K562 (cell line): Measurements from ENCODE around the gene KRTAP4-5. TPM values are rescaled to one million over a fixed set of nuclear protein-coding genes. Genes with fewer than 3 reads are reported as not detected.

Experiments used
- ATAC-seq: fragments of 200-7000 bp; cut with Tn5 transposase; 3 replicates; pipeline ENCODE4 v1.9.1; 2020; ENCODE audit warnings: moderate library complexity
- BruUV-seq: library from RNA; stranded (reverse); fragments of 400-500 nt; replicated peaks from 2 replicates; lab custom pipeline; 2021; lab: Mats Ljungman, UMichigan
- CTCF ChIA-PET: fragments of 300-600 bp; formaldehyde crosslinking; extraction: SDS; loops from one replicate; lab custom pipeline; 2021; ENCODE audit warnings: low intra/inter-chr PET ratio; lab: Yijun Ruan, JAX
- POLR2A ChIA-PET: fragments of 300-600, 350-650 bp; sonication (Branson Sonifier 250); formaldehyde crosslinking; extraction: SDS; loops from one replicate; lab custom pipeline; 2021; ENCODE audit warnings: antibody characterized with exemption, inconsistent platforms; lab: Yijun Ruan, JAX
- DNase-seq, 4 experiments: peaks; one replicate each; pipeline versions ENCODE4 v3.0.0 to v3.0.0-alpha.2; 2011 to 2018; ENCODE audit warnings: low spot score in 3 of 4, mixed read lengths in 3 of 4; ENCODE audit errors: extremely low read depth in 1 of 4
- FAIRE-seq: peaks from 2 replicates; lab custom pipeline; 2011; peaks lifted over from hg19 to GRCh38; lab: Jason Lieb, UNC
- H2AFZ ChIP-seq: 2 replicates; pipeline ENCODE4 v1.6.0; 2011; ENCODE audit warnings: low read depth, low read length, control low read depth, inconsistent platforms
- H3K27ac ChIP-seq: fragments of 200-600 bp; 3 replicates; pipeline ENCODE4 v1.8.0; 2011; ENCODE audit warnings: low read depth, mild to moderate bottlenecking, control low read depth, inconsistent platforms, low read length, moderate library complexity, mixed read lengths; ENCODE audit errors: extremely low read depth
- H3K27me3 ChIP-seq, 2 experiments: fragments of 300-600 bp in 1 of 2; 2 replicates in 1 of 2; 3 replicates in 1 of 2; pipeline versions ENCODE4 v1.6.0 to v1.8.0; 2011; ENCODE audit warnings: inconsistent platforms in 2 of 2, low read length in 2 of 2, mild to moderate bottlenecking in 1 of 2, mixed read lengths in 1 of 2, moderate library complexity in 1 of 2; ENCODE audit not compliant: control insufficient read depth in 2 of 2, insufficient read depth in 2 of 2
- H3K36me3 ChIP-seq: fragments of 300-600 bp; 3 replicates; pipeline ENCODE4 v1.8.0; 2011; ENCODE audit warnings: mild to moderate bottlenecking, low read length, inconsistent platforms; ENCODE audit not compliant: control insufficient read depth, insufficient read depth
- H3K4me1 ChIP-seq, 2 experiments: fragments of 200-600 bp in 1 of 2; replicated peaks in 1 of 2; 2 replicates in 1 of 2; 3 replicates in 1 of 2; pipeline versions ENCODE4 v1.5.1 to v1.8.0; 2011; ENCODE audit warnings: inconsistent platforms in 2 of 2, low read length in 2 of 2, mild to moderate bottlenecking in 1 of 2, mixed read lengths in 1 of 2, moderate library complexity in 1 of 2; ENCODE audit not compliant: control insufficient read depth in 2 of 2, insufficient read depth in 2 of 2
- H3K4me2 ChIP-seq: 2 replicates; pipeline ENCODE4 v1.6.1; 2011; ENCODE audit warnings: low read length, control low read depth, inconsistent platforms, mixed read lengths; ENCODE audit not compliant: insufficient read depth
- H3K4me3 ChIP-seq: fragments of 200-600 bp; sonication (generic), shearing (Covaris generic); 2 replicates; pipeline ENCODE4 v1.5.1; 2016; ENCODE audit warnings: control low read depth, inconsistent platforms
- H3K79me2 ChIP-seq: fragments of 200-600 bp; 3 replicates; pipeline ENCODE4 v1.8.0; 2011; ENCODE audit warnings: low read length, inconsistent platforms; ENCODE audit not compliant: control insufficient read depth, insufficient read depth
- H3K9ac ChIP-seq, 2 experiments: 2 replicates each; pipeline versions ENCODE4 v1.6.0 to v1.6.1; 2011; ENCODE audit warnings: low read depth in 2 of 2, low read length in 2 of 2, control low read depth in 1 of 2, inconsistent platforms in 1 of 2, mild to moderate bottlenecking in 1 of 2, mixed read lengths in 1 of 2; ENCODE audit not compliant: insufficient read depth in 1 of 2
- H3K9me1 ChIP-seq: one replicate; pipeline ENCODE4 v1.6.0; 2011; ENCODE audit warnings: inconsistent platforms, mild to moderate bottlenecking, low read length, moderate library complexity; ENCODE audit not compliant: control insufficient read depth, insufficient read depth
- H3K9me3 ChIP-seq: replicated peaks from 2 replicates; pipeline ENCODE4 v1.5.1; 2011; ENCODE audit warnings: low read depth, low read length, inconsistent platforms; ENCODE audit not compliant: control insufficient read depth, insufficient read depth
- H4K20me1 ChIP-seq: replicated peaks from 2 replicates; pipeline ENCODE4 v1.6.1; 2011; ENCODE audit warnings: low read length, inconsistent platforms, mixed read lengths; ENCODE audit not compliant: control insufficient read depth, insufficient read depth
- ARID1B ChIP-seq: fragments of 450-650 bp; IDR thresholded peaks from 2 replicates; pipeline ENCODE4 v1.6.1; 2016; ENCODE audit warnings: antibody characterized with exemption, mild to moderate bottlenecking, inconsistent platforms
- HSF4 ChIP-seq: fragments of 250-450 bp; sonication (Bioruptor Pico); IDR thresholded peaks from 2 replicates; pipeline ENCODE4 v2.1.2; 2022; ENCODE audit warnings: mild to moderate bottlenecking, moderate library complexity, borderline replicate concordance
- KDM5B ChIP-seq: fragments of 200-600 bp; sonication (generic); IDR thresholded peaks from 2 replicates; pipeline ENCODE4 v1.6.1; 2012; ENCODE audit warnings: low read depth, mild to moderate bottlenecking, moderate library complexity, low read length, control low read depth, inconsistent platforms; ENCODE audit not compliant: insufficient replicate concordance
- MBD1 ChIP-seq: fragments of 250-450 bp; sonication (Bioruptor Pico); IDR thresholded peaks from 2 replicates; pipeline ENCODE4 v1.8.0; 2022; ENCODE audit warnings: inconsistent platforms
- NFATC3 ChIP-seq: fragments of 450-650 bp; IDR thresholded peaks from 2 replicates; pipeline ENCODE4 v1.6.1; 2017; ENCODE audit warnings: mild to moderate bottlenecking
- PTTG1 ChIP-seq: fragments of 450-650 bp; IDR thresholded peaks from 2 replicates; pipeline ENCODE4 v1.6.1; 2016; ENCODE audit warnings: low read depth, mild to moderate bottlenecking, missing genetic modification characterization, missing compliant biosample characterization
- RBBP5 ChIP-seq: fragments of 200-600 bp; sonication (generic); IDR thresholded peaks from 2 replicates; pipeline ENCODE4 v1.6.1; 2012; ENCODE audit warnings: borderline replicate concordance, mild to moderate bottlenecking, low read length, control low read depth, inconsistent platforms; ENCODE audit not compliant: insufficient read depth, poor library complexity, severe bottlenecking
- SREBF1 ChIP-seq: fragments of 150-350 bp; IDR thresholded peaks from 2 replicates; pipeline ENCODE4 v1.6.1; 2014; ENCODE audit warnings: antibody characterized with exemption, low read depth, low read length, borderline replicate concordance
- ZKSCAN1 ChIP-seq: fragments of 150-350 bp; IDR thresholded peaks from 2 replicates; pipeline ENCODE4 v1.6.1; 2016; ENCODE audit warnings: low read depth, low read length
- ZNF24 ChIP-seq: fragments of 450-650 bp; IDR thresholded peaks from 2 replicates; pipeline ENCODE4 v1.6.1; 2016
- WGBS: fragments of 100-300 bp; shearing (Covaris generic); methylation state at CpG from one replicate; pipeline ENCODE4 v1.1.6; 2016; ENCODE audit warnings: low coverage, mixed read lengths; ENCODE audit not compliant: insufficient coverage; ENCODE audit errors: missing lambda C conversion rate; 5-methylcytosine and 5-hydroxymethylcytosine counted together
- in situ Hi-C: fragments of 300-500 bp; cut with MboI; formaldehyde crosslinking; loops from 4 replicates; pipeline ENCODE4 v1.15.0; 2018; ENCODE audit warnings: inconsistent platforms, mixed read lengths
- intact Hi-C: fragments of 100-400 bp; cut with micrococcal nuclease; formaldehyde crosslinking; loops from 2 replicates; pipeline ENCODE4 v1.14.2; 2022
- polyA plus RNA-seq, 8 experiments: library from polyadenylated mRNA; depleted of rRNA in 4 of 8; stranded (reverse) in 5 of 8; unstranded in 3 of 8; fragments of >200 nt; fragmentation: Nextera tagmentation in 2 of 8; fragmentation: Illumina TruSeq in 1 of 8; extraction: Ambion mirVana in 2 of 8; extraction: Trizol in 1 of 8; gene quantifications; 2 replicates each; pipeline versions ENCODE4 v1.2.1 to v1.2.3, GENCODE V29; 2011 to 2014; ENCODE audit warnings: inconsistent platforms in 1 of 8, missing spikeins in 1 of 8
- total RNA-seq, 7 experiments: library from RNA; depleted of rRNA in 6 of 7; stranded (reverse); fragments of >200 nt in 6 of 7; fragmentation: Illumina TruSeq in 2 of 7; extraction: Trizol in 2 of 7; gene quantifications; 2 replicates each; pipeline versions ENCODE4 v1.2.1 to v1.2.3, GENCODE V29; 2011 to 2021; ENCODE audit warnings: low replicate concordance in 1 of 7
- TF ChIP-seq, protein P1 (sequence below): fragments of 250-450 bp; sonication (Bioruptor Pico); IDR thresholded peaks from 2 replicates; pipeline ENCODE4 v1.5.0; 2020; ENCODE audit warnings: mild to moderate bottlenecking, borderline replicate concordance
- TF ChIP-seq, protein P2 (sequence below): sonication (generic); formaldehyde crosslinking; IDR thresholded peaks from 2 replicates; pipeline ENCODE4 v1.8.0; 2022; ENCODE audit warnings: mild to moderate bottlenecking, low read depth, missing genetic modification reagents

The KRTAP4-5 gene
- total and polyA plus RNA-seq, 9 of the 15 experiments (the other 6 are each of a cell fraction or from before 2014, with no cell fraction given) = not detected

- no TSS peak for BruUV-seq
- H3K27me3 ChIP-seq = 0 out of 5 replicates have a peak, but pooled peaks cover 0 to 4% of the 10 kb centered on the region in 2 experiments
These were observed 47.9 kb downstream of the KRTAP4-5 start, which contains the start of gene KRTAP4-16 for GRCh38 chr17:41101586-41102259. Gene KRTAP4-16 (minus strand): TSS chr17:41102209. CDS start chr17:41102209, 0 bp downstream.

More at GRCh38 chr17:41101586-41102259, 47.9 kb downstream of the KRTAP4-5 start, which contains the start of gene KRTAP4-16:
- ChIA-PET CTCF (no interaction called here), POLR2A (interaction anchor here (0.9 kb wide), 1 partner anchor 151 kb away, joined by 4 read pairs; no protein-coding TSS in a partner anchor)
- DNase-seq (no peak), ATAC-seq (no peak), FAIRE-seq (no peak)
- H2AFZ ChIP-seq = no peak within 1 kb of the TSS
- in situ Hi-C loops (no loop called here), intact Hi-C loops (no loop called here)
- no peak within 1 kb of the TSS for H3K27ac ChIP-seq
- no peaks in the 10 kb centered on the region for H3K4me1 ChIP-seq
- H3K4me3 ChIP-seq = no peak within 1 kb of the TSS
- WGBS = 3% methylated on average over 6 of the region's 10 CpGs
- no peaks in the 10 kb centered on the region for H4K20me1 ChIP-seq
- H3K9me1 ChIP-seq = no peaks in the 10 kb centered on the region
- H3K4me2 ChIP-seq = no peak within 1 kb of the TSS
- no peak within 1 kb of the TSS for H3K9ac ChIP-seq
- H3K36me3 ChIP-seq = no peaks in the 10 kb centered on the region
- H3K9me3 ChIP-seq = no peaks in the 10 kb centered on the region
- H3K79me2 ChIP-seq = no peaks in the 10 kb centered on the region
- no peak for TF ChIP-seq KDM5B
- TF ChIP-seq, protein P1, sequence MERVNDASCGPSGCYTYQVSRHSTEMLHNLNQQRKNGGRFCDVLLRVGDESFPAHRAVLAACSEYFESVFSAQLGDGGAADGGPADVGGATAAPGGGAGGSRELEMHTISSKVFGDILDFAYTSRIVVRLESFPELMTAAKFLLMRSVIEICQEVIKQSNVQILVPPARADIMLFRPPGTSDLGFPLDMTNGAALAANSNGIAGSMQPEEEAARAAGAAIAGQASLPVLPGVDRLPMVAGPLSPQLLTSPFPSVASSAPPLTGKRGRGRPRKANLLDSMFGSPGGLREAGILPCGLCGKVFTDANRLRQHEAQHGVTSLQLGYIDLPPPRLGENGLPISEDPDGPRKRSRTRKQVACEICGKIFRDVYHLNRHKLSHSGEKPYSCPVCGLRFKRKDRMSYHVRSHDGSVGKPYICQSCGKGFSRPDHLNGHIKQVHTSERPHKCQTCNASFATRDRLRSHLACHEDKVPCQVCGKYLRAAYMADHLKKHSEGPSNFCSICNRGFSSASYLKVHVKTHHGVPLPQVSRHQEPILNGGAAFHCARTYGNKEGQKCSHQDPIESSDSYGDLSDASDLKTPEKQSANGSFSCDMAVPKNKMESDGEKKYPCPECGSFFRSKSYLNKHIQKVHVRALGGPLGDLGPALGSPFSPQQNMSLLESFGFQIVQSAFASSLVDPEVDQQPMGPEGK (CRISPR knock-in tag) = no peak
- no peak for TF ChIP-seq RBBP5
- TF ChIP-seq MBD1 (CRISPR knock-in tag) = no peak
- TF ChIP-seq HSF4 (CRISPR knock-in tag) = no peak
- no peak for TF ChIP-seq ARID1B
- TF ChIP-seq, protein P2, sequence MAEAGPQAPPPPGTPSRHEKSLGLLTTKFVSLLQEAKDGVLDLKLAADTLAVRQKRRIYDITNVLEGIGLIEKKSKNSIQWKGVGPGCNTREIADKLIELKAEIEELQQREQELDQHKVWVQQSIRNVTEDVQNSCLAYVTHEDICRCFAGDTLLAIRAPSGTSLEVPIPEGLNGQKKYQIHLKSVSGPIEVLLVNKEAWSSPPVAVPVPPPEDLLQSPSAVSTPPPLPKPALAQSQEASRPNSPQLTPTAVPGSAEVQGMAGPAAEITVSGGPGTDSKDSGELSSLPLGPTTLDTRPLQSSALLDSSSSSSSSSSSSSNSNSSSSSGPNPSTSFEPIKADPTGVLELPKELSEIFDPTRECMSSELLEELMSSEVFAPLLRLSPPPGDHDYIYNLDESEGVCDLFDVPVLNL (CRISPR knock-in tag) = no peak
- TF ChIP-seq ZKSCAN1 = no peak
- no peak for TF ChIP-seq NFATC3
- no peak for TF ChIP-seq SREBF1
- TF ChIP-seq ZNF24 = no peak
- no peak for TF ChIP-seq PTTG1 (tag)
- TF ChIP-seq, all 486 proteins: peak for 0
